WTC11 (cell line): ENCODE measurements around the gene HIC1. TPM values are rescaled to one million over a fixed set of nuclear protein-coding genes. Genes with fewer than 3 reads are reported as not detected.
A peak's percentile ranks its signal among the peaks of the same experiment; 100 is the strongest.

Experiments used
- ATAC-seq: fragments of 200-7000 bp; cut with Tn5 transposase; 2 replicates; pipeline ENCODE4 v1.10.0; 2021; ENCODE audit warnings: mild to moderate bottlenecking, moderate library complexity
- CTCF ChIA-PET: fragments of 300-600 bp; sonication (Branson Sonifier 250); formaldehyde crosslinking; loops from one replicate; lab custom pipeline; 2021; ENCODE audit warnings: antibody characterized with exemption; lab: Charles Lee
- POLR2A ChIA-PET: fragments of 350-600 bp; sonication (Branson Sonifier 250); formaldehyde crosslinking; loops from one replicate; lab custom pipeline; 2021; ENCODE audit warnings: antibody characterized with exemption; lab: Charles Lee
- DNase-seq: peaks from one replicate; pipeline ENCODE4 v3.0.0; 2021; ENCODE audit warnings: low spot score
- H3K27ac Mint-ChIP-seq: 2 replicates; pipeline ENCODE4 v1.8.0; 2021; ENCODE audit warnings: mixed read lengths
- H3K27me3 Mint-ChIP-seq: 2 replicates; pipeline ENCODE4 v1.8.0; 2021; ENCODE audit warnings: low read depth, mild to moderate bottlenecking, moderate library complexity, mixed read lengths
- H3K36me3 Mint-ChIP-seq: 2 replicates; pipeline ENCODE4 v1.8.0; 2021; ENCODE audit warnings: mixed read lengths
- H3K4me1 Mint-ChIP-seq: 2 replicates; pipeline ENCODE4 v1.8.0; 2022; ENCODE audit warnings: mixed read lengths
- H3K4me3 Mint-ChIP-seq: 2 replicates; pipeline ENCODE4 v1.8.0; 2021; ENCODE audit warnings: mild to moderate bottlenecking, moderate library complexity, mixed read lengths
- H3K9me3 Mint-ChIP-seq: 2 replicates; pipeline ENCODE4 v1.8.0; 2021; ENCODE audit warnings: mixed read lengths
- AFF4 ChIP-seq: sonication (generic); formaldehyde crosslinking; IDR thresholded peaks from 2 replicates; pipeline ENCODE4 v1.8.1; 2023; ENCODE audit warnings: mild to moderate bottlenecking, missing genetic modification reagents, borderline replicate concordance
- AR ChIP-seq: fragments of 250-450 bp; sonication (Bioruptor Pico); IDR thresholded peaks from 2 replicates; pipeline ENCODE4 v1.9.0; 2021; ENCODE audit warnings: mild to moderate bottlenecking
- ARID4B ChIP-seq: sonication (generic); formaldehyde crosslinking; IDR thresholded peaks from 2 replicates; pipeline ENCODE4 v1.8.0; 2023; ENCODE audit warnings: missing genetic modification reagents, mild to moderate bottlenecking, borderline replicate concordance
- E2F4 ChIP-seq: sonication (generic); formaldehyde crosslinking; IDR thresholded peaks from 2 replicates; pipeline ENCODE4 v1.8.1; 2022; ENCODE audit warnings: low read depth, mild to moderate bottlenecking, moderate library complexity, missing genetic modification reagents, borderline replicate concordance
- ERG ChIP-seq: fragments of 250-450 bp; sonication (Bioruptor Pico); IDR thresholded peaks from 2 replicates; pipeline ENCODE4 v1.8.0; 2021; ENCODE audit warnings: mild to moderate bottlenecking
- ETV6 ChIP-seq: sonication (generic); formaldehyde crosslinking; IDR thresholded peaks from 2 replicates; pipeline ENCODE4 v1.8.1; 2022; ENCODE audit warnings: mild to moderate bottlenecking, missing genetic modification reagents
- GABPB1 ChIP-seq: sonication (generic); formaldehyde crosslinking; IDR thresholded peaks from 2 replicates; pipeline ENCODE4 v1.8.1; 2023; ENCODE audit warnings: mild to moderate bottlenecking, missing genetic modification reagents
- NFYB ChIP-seq: sonication (generic); formaldehyde crosslinking; conservative IDR thresholded peaks from 2 replicates; pipeline ENCODE4 v1.8.0; 2022; ENCODE audit warnings: low read depth, missing genetic modification reagents
- NR2C2 ChIP-seq: sonication (generic); formaldehyde crosslinking; IDR thresholded peaks from 2 replicates; pipeline ENCODE4 v1.8.0; 2022; ENCODE audit warnings: mild to moderate bottlenecking, missing genetic modification reagents
- PREB ChIP-seq: sonication (generic); formaldehyde crosslinking; IDR thresholded peaks from 2 replicates; pipeline ENCODE4 v1.8.1; 2022; ENCODE audit warnings: mild to moderate bottlenecking, missing genetic modification reagents, moderate library complexity, borderline replicate concordance
- RELA ChIP-seq: sonication (generic); formaldehyde crosslinking; IDR thresholded peaks from 2 replicates; pipeline ENCODE4 v1.8.1; 2022; ENCODE audit warnings: missing genetic modification reagents, mild to moderate bottlenecking, borderline replicate concordance
- RORB ChIP-seq: fragments of 250-450 bp; sonication (Bioruptor Pico); IDR thresholded peaks from 2 replicates; pipeline ENCODE4 v1.9.0; 2021; ENCODE audit warnings: mild to moderate bottlenecking
- STAT6 ChIP-seq: sonication (generic); formaldehyde crosslinking; conservative IDR thresholded peaks from 2 replicates; pipeline ENCODE4 v1.8.1; 2023; ENCODE audit warnings: mild to moderate bottlenecking, low read depth, missing genetic modification reagents, moderate library complexity
- TEAD4 ChIP-seq: sonication (generic); formaldehyde crosslinking; IDR thresholded peaks from 2 replicates; pipeline ENCODE4 v1.8.0; 2022; ENCODE audit warnings: mild to moderate bottlenecking, missing genetic modification reagents
- ZNF263 ChIP-seq: sonication (generic); formaldehyde crosslinking; IDR thresholded peaks from 2 replicates; pipeline ENCODE4 v1.8.1; 2022; ENCODE audit warnings: low read depth, mild to moderate bottlenecking, moderate library complexity, missing genetic modification reagents
- ZNF671 ChIP-seq: fragments of 250-450 bp; sonication (Bioruptor Pico); IDR thresholded peaks from 2 replicates; pipeline ENCODE4 v1.8.0; 2021; ENCODE audit warnings: mild to moderate bottlenecking
- total RNA-seq: library from RNA; stranded (reverse); gene quantifications from 3 replicates; pipeline ENCODE4 v1.2.3, GENCODE V29; 2021

The HIC1 gene
- total RNA-seq, 1 experiment from 2014 or later, result 0.37 TPM

GRCh38 chr17:2053380-2054261, 1.3 kb upstream of the HIC1 start (continued):
- TF ChIP-seq PREB (CRISPR knock-in tag) (no peak), ERG (no peak), TEAD4 (CRISPR knock-in tag) (no peak), ETV6 (CRISPR knock-in tag) (no peak), ARID4B (peak; percentile 45; the same call in 1 of the 2 replicates), NFYB (CRISPR knock-in tag) (0 out of 2 replicates have a peak, but pooled peaks have one; percentile 25), RELA (no peak)
- TF ChIP-seq, all 79 proteins: peak for 6

GRCh38 chr17:2054262-2054511, 716 bp upstream of the HIC1 start:
- DNase-seq, result no peak
- POLR2A ChIA-PET, result no interaction called here
- no peak for TF ChIP-seq E2F4 (CRISPR knock-in tag)
- no peak for TF ChIP-seq RORB
- TF ChIP-seq NR2C2 (CRISPR knock-in tag), result no peak
- TF ChIP-seq ZNF671 (CRISPR knock-in tag), result no peak
- no peak for TF ChIP-seq AR (CRISPR knock-in tag)
- TF ChIP-seq GABPB1, result no peak
- TF ChIP-seq STAT6, result no peak
- TF ChIP-seq AFF4 (CRISPR knock-in tag), result no peak
- TF ChIP-seq ZNF263 (CRISPR knock-in tag), result no peak

More at GRCh38 chr17:2054262-2054511, 716 bp upstream of the HIC1 start:
- Mint-ChIP-seq H3K27ac (no peak overlapping the region), H3K9me3 (no peaks in the 10 kb centered on the region), H3K4me1 (no peaks in the 10 kb centered on the region), H3K36me3 (no peaks in the 10 kb centered on the region), H3K4me3 (peak overlapping the region; percentile 60), H3K27me3 (peaks cover 67% of the 10 kb centered on the region)
- no peak for ATAC-seq
- CTCF ChIA-PET, result interaction anchor here (0.5 to 6.2 kb wide), 51 partner anchors 8 to 337 kb away, joined by 3 to 229 read pairs (median 5); partner anchors contain the start of genes DPH1, OVCA2, SGSM2 and TSR1
